Glutamatergic neuron (in vitro differentiated cells): ENCODE results near the gene C17orf113. TPM values are rescaled to one million over a fixed set of nuclear protein-coding genes. Genes with fewer than 3 reads are reported as not detected.
A peak's percentile ranks its signal among the peaks of the same experiment; 100 is the strongest.

Source experiments
- DNase-seq: peaks from one replicate; pipeline ENCODE4 v3.0.0; 2022
- H3K27ac Mint-ChIP-seq: one replicate; pipeline ENCODE4 v1.8.0; 2020; ENCODE audit warnings: mild to moderate bottlenecking, mixed read lengths, inconsistent platforms; ENCODE audit not compliant: unreplicated experiment
- H3K27me3 Mint-ChIP-seq: one replicate; pipeline ENCODE4 v1.8.0; 2020; ENCODE audit warnings: mild to moderate bottlenecking, moderate library complexity, mixed read lengths, inconsistent platforms; ENCODE audit not compliant: unreplicated experiment
- H3K36me3 Mint-ChIP-seq: one replicate; pipeline ENCODE4 v1.8.0; 2020; ENCODE audit warnings: mild to moderate bottlenecking, mixed read lengths, inconsistent platforms; ENCODE audit not compliant: unreplicated experiment
- H3K4me1 Mint-ChIP-seq: one replicate; pipeline ENCODE4 v1.8.0; 2020; ENCODE audit warnings: mild to moderate bottlenecking, low read depth, mixed read lengths, inconsistent platforms; ENCODE audit not compliant: unreplicated experiment
- H3K4me3 Mint-ChIP-seq: one replicate; pipeline ENCODE4 v1.8.0; 2020; ENCODE audit warnings: mild to moderate bottlenecking, mixed read lengths, inconsistent platforms; ENCODE audit not compliant: unreplicated experiment
- H3K9me3 Mint-ChIP-seq: one replicate; pipeline ENCODE4 v1.8.0; 2020; ENCODE audit warnings: mild to moderate bottlenecking, moderate library complexity, mixed read lengths, inconsistent platforms; ENCODE audit not compliant: unreplicated experiment
- CTCF ChIP-seq: fragments of 200-600 bp; sonication (generic); IDR thresholded peaks from one replicate; pipeline ENCODE4 v1.5.0; 2021; ENCODE audit not compliant: partially characterized antibody, unreplicated experiment
- total RNA-seq: library from RNA; stranded (reverse); fragmentation: NEBNext Ultra II Directional; extraction: Animal tissue kit (Norgen Biotek cat#: 25700); gene quantifications from one replicate; pipeline ENCODE4 v1.2.1, GENCODE V29; 2021; ENCODE audit not compliant: unreplicated experiment

C17orf113 gene
- total RNA-seq, 1 donor from 2014 or later = 2.4 TPM

- Mint-ChIP-seq H3K4me3 (no peak overlapping the region), H3K9me3 (no peaks in the 10 kb centered on the region), H3K27ac (no peak overlapping the region), H3K36me3 (no peaks in the 10 kb centered on the region), H3K27me3 (peaks cover 17% of the 10 kb centered on the region), H3K4me1 (no peaks in the 10 kb centered on the region)
- TF ChIP-seq CTCF = no peak
- peak; percentile 62 for DNase-seq
Observed at GRCh38 chr17:42072323-42073187, 22.2 kb upstream of the C17orf113 start.

- no peak overlapping the region for H3K27ac Mint-ChIP-seq
- H3K36me3 Mint-ChIP-seq = no peaks in the 10 kb centered on the region
- H3K9me3 Mint-ChIP-seq = no peaks in the 10 kb centered on the region
- H3K27me3 Mint-ChIP-seq = peaks cover 17% of the 10 kb centered on the region
- no peaks in the 10 kb centered on the region for H3K4me1 Mint-ChIP-seq
- DNase-seq = no peak
- no peak overlapping the region for H3K4me3 Mint-ChIP-seq
- no peak for TF ChIP-seq CTCF
Observed at GRCh38 chr17:42071810-42072209, 21.4 kb upstream of the C17orf113 start.

- H3K27me3 Mint-ChIP-seq = peaks cover 14% of the 10 kb centered on the region
- no peaks in the 10 kb centered on the region for H3K36me3 Mint-ChIP-seq
- TF ChIP-seq CTCF = no peak
- no peak for DNase-seq
- H3K4me3 Mint-ChIP-seq = no peak overlapping the region
- no peaks in the 10 kb centered on the region for H3K4me1 Mint-ChIP-seq
- no peaks in the 10 kb centered on the region for H3K9me3 Mint-ChIP-seq
- H3K27ac Mint-ChIP-seq = no peak overlapping the region
Observed at GRCh38 chr17:42068979-42069378, 18.6 kb upstream of the C17orf113 start.

GRCh38 chr17:42067371-42068091, 17.1 kb upstream of the C17orf113 start:
- DNase-seq = peak; percentile 85
- peaks cover 4% of the 10 kb centered on the region for H3K27me3 Mint-ChIP-seq
- no peak overlapping the region for H3K4me3 Mint-ChIP-seq
- no peaks in the 10 kb centered on the region for H3K4me1 Mint-ChIP-seq
- H3K27ac Mint-ChIP-seq = no peak overlapping the region
- no peaks in the 10 kb centered on the region for H3K36me3 Mint-ChIP-seq
- peak; percentile 94 for TF ChIP-seq CTCF
- no peaks in the 10 kb centered on the region for H3K9me3 Mint-ChIP-seq

- H3K27me3 Mint-ChIP-seq = peaks cover 7% of the 10 kb centered on the region
- no peak for DNase-seq
- no peak for TF ChIP-seq CTCF
- peaks cover 3% of the 10 kb centered on the region for H3K4me1 Mint-ChIP-seq
- no peaks in the 10 kb centered on the region for H3K36me3 Mint-ChIP-seq
- H3K27ac Mint-ChIP-seq = no peak overlapping the region
- peaks cover 1% of the 10 kb centered on the region for H3K9me3 Mint-ChIP-seq
- no peak overlapping the region for H3K4me3 Mint-ChIP-seq
Observed at GRCh38 chr17:42065201-42065600, 14.8 kb upstream of the C17orf113 start.
